Measurements from ENCODE around the gene LAMA2.

DNA sequence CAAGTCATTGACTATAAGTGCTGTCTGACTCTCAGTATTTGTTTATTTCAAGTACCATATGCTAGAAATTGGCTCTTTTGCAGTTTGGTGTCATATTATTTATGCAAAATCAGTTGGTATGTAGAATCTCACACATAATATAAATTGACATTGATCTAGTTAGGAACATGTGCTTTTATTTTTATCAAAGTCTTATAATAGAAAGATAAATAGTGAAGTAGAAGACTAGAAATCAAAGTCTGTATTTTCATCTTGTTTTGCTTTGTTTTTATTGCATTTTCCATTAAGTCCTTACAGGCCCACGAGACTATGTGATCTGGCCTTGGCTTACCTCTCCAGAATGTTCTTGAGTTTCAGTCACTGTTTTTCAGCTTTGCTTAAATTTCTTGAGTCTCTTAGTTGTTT, 300.3 kb downstream of the LAMA2 start:
- TF ChIP-seq YY1 (IDR thresholded peaks at IDR 0.05; ENCODE audit: insufficient read depth, insufficient read length) (no peak), ZNF274 (IDR thresholded peaks at IDR 0.05; ENCODE audit: low read depth, low read length) (no peak), SUZ12 (IDR thresholded peaks at IDR 0.05; ENCODE audit: extremely low read depth, insufficient read depth, insufficient read length) (no peak)

Data from NT2/D1 (cell line).